ENCODE measurements around the gene TMEM203.
A peak's percentile ranks its signal among the peaks of the same experiment; 100 is the strongest.
"Not testable (repeated sequence)": the region's sequence is repeated elsewhere in the genome, so short reads cannot be mapped to it uniquely, and the experiment has no call there.

Gene TMEM203

DNA sequence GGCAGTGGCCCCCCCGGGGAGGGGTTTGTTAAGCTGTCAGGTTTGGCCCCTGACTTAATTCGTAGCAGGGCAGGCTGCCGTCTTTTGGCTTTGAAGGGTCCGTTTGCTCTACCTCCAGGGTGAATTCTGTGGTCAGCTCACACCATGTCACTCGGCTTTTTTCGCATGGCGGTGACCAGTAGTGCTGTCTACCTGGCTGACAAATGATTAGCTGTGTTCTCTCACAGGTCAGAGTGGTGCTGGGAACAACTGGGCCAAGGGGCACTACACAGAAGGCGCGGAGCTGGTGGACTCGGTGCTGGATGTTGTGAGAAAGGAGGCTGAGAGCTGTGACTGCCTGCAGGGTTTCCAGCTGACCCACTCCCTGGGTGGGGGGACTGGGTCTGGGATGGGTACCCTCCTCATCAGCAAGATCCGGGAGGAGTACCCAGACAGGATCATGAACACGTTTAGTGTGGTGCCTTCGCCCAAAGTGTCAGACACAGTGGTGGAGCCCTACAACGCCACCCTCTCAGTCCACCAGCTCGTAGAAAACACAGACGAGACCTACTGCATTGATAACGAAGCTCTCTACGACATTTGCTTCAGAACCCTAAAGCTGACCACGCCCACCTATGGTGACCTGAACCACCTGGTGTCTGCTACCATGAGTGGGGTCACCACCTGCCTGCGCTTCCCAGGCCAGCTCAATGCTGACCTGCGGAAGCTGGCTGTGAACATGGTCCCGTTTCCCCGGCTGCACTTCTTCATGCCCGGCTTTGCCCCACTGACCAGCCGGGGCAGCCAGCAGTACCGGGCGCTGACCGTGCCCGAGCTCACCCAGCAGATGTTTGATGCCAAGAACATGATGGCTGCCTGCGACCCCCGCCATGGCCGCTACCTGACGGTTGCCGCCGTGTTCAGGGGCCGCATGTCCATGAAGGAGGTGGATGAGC, 37.1 kb upstream of the TMEM203 start:
- DNase-seq (ENCODE audit: low spot score), result no peak

DNA sequence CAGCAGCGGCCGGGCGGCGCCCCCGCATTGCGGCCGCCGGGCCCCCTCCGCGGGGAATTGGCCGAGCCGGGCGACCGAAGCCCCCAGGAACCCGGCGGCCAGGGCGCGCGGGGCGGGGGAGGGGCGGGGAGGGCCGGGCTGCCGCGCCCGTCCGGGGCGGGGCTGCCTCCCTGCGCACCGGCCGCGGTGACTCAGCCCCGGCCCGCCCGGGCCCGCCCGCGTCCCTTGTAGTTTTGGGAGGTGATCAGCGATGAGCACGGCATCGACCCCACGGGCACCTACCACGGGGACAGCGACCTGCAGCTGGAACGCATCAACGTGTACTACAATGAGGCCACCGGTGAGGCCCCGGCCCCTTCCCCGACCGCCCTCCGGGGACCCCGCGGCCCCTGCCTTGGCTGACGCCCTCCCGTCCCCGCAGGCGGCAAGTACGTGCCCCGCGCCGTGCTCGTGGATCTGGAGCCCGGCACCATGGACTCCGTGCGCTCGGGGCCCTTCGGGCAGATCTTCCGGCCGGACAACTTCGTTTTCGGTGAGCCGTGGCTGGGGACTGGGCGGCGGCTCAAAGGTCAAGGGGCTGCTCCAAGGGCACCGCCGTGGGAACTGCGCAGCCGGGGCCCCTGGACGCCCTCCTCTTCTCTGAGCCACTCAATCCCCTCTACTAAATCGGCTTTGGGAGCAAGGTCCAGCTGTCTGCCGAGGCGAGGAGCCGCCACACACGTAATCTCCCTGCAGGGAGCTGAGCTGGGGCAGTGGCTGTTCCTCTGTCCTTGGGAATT, 36.2 kb upstream of the TMEM203 start:
- DNase-seq (ENCODE audit: low spot score), result no peak

DNA sequence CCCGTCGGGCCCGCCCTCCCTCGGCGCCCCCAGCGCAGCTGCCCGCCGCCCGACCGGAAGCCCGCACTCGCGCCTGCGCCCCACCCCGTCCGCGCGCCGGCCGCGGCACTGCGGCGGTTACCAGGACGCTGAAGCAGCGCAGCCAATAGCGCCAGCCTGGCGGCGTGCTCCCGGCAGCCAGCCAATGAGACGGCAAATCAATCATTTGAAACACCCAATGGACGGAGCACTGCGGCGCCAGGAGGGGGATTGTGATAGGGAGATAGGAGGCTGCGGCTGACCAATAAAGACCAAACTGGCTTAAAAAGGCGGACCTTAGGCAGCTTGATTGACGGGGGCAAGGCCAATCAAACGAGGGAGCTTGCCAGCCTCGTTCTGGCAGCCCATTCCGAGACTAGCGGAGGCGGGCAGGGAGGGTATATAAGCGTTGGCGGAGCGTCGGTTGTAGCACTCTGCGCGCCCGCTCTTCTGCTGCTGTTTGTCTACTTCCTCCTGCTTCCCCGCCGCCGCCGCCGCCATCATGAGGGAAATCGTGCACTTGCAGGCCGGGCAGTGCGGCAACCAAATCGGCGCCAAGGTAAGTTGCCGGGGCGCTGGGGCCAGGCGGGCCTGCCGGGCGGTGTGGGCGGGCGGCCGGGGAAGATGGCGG, 35.5 kb upstream of the TMEM203 start, which contains the start of gene TUBB4B:
TUBB4B (plus strand) TSS at position 447 of the 649 bp plus-strand sequence; CDS start at position 521, 74 bp downstream.
- peak; percentile 100 for DNase-seq (ENCODE audit: low spot score)

DNA sequence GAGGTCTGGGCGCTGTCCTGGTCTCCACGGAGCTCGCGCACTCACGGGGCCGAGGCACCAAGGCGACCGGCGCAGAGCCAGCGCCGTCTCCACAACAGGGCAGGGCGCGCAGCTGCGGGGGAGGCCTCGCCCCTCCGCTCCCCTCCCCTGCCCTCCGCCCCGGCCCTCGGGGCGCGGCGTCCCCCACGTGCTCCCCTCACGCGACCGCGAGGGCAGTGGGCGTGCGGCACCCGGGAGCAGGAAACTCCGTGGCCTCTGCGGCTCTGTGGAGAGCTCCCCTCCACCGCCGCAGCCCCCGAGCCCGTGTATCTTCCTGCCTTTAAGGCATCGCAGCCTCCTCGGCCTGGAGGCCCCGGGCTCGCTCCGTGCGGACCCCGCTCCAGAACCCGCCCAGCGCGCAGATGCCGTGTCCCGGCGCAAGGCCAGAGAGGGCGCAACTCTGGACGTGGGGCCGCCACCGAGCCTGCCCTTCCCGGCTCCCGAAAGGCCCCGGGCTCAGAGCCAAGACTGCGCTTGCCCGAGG, 34.9 kb upstream of the TMEM203 start:
- DNase-seq (ENCODE audit: low spot score), result peak; percentile 81

DNA sequence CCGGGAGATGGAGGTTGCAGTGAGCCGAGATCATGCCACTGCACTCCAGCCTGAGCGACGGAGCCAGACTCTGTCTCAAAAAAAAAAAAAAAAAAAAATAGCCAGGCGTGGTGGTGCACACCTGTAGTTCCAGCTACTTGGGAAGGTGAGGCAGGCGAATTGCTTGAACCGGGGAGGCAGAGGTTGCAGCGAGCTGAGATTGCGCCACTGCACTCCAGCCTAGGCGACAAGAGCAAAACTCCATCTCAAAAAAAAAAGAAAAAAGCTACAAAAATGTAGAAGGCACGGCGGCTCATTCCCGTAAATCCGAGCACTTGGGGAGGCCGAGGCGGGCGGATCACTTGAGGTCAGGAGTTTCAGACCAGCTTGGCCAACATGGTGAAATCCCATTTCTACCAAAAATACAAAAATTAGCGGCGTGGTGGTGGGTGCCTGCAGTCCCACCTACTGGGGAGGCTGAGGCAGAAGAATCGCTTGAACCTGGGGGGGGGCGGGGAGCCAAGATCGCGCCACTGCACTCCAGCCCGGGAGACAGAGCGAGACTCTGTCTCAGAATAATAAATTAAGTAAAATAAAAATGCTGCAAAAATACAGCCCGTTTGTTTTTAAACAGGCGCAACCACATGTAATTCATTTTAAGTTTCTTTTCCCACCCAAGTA, 34.2 kb upstream of the TMEM203 start:
- not testable (repeated sequence) for DNase-seq (ENCODE audit: low spot score)

DNA sequence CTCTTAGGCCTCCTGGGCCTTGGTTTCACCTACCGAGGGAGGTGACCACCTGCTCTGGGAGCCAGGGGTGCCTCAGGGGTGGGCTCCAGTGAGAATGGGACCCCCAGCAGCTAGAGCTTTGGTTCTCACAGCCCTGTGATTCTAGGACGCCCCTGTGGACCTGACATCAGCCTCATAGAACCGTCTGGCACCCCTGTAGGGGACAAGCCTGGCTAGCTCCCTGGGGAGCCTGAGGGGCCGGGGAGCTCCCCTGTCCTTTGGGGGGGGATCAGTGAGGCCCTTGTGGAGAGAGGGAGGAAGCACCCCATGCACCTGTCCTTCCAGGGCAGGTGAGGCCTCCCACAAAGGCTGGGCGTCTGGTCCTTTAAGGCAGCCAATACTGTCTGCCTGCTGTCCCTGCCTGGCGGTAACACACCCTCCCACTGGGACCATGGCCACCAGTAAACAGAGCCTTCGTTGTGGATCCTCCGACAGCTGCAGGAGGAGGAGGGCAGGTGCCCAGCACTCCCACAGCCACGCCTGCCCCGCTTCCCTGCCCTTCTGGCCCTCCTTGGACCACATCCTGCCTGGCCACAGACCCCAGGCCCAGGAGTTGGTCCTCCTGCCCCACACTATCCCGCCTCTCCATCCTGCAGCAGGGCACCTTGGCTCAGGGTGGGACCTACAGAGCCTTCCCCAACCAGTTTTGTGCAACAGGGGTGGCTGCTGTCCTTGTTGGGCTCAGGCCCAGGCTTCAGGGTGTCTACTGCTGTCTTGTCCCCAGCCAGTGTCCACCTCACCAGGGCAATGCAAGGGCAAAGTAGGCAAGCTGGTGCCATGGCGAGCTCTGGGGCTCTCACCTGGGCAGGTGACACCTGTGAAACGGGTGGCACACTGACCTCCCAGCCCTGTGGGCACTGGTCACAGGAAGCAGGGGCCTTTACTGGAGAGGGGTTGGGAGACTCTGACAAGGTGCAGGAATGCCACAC, 32.6 kb upstream of the TMEM203 start:
- DNase-seq (ENCODE audit: low spot score), result peak; percentile 57

DNA sequence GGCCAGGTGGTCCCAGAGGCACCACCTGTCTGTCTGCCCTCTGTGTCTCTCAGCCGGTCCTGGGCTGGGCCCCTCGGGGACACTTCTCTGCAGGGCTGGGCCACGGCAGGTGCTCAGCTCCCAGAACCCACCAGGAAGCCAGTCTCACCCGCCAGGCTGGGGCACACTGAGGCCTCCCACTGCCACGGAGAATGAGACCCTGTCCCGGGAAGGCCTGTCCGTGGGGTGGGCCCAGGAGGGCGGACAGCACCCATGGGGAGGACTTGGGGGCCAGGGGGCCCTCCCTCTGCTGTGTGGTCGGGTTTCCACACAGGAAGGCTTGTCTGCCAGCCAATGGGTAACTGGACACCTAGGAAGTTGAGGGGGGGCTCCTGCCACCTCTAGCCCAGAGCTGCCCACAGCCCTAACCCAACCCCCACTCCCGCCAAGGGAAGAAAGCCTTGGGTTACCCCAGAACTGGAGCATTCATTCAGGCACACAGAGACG, 31.5 kb upstream of the TMEM203 start:
- no peak for DNase-seq (ENCODE audit: low spot score)

DNA sequence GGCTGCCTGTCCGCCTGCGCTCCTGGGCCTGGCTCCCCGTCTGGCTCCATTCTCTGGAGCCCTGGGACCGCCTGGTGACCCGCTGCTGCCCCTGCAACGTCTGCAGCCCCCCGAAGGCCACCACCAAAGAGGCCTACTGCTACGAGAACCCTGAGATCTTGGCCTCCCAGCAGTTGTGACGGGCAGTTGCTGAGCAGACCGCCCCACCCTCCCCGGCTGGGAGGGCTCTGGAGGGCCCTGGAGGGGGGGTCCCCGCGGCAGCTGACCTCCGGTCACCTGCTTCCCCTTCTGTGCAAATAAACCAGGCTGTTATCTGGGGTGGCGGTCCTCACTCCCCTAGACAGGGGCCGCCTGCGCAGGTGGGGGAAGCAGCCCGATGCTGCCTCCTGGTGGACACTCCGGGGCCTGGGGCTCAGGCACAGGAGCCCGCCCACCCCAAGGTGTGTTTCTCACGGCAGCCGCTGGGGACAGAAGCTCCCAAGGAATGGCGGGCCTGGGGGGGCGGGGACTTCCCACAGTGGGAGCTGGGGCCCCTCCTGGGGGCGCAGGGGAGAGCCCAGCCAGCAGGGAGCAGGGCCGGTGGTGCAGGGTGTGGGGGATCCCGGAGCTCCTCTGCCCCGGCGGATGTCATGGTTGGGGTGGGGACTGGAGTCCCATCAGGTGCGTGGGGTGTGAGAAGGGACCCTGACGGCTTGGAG, 30.9 kb upstream of the TMEM203 start:
- peak; percentile 90 for DNase-seq (ENCODE audit: low spot score)

DNA sequence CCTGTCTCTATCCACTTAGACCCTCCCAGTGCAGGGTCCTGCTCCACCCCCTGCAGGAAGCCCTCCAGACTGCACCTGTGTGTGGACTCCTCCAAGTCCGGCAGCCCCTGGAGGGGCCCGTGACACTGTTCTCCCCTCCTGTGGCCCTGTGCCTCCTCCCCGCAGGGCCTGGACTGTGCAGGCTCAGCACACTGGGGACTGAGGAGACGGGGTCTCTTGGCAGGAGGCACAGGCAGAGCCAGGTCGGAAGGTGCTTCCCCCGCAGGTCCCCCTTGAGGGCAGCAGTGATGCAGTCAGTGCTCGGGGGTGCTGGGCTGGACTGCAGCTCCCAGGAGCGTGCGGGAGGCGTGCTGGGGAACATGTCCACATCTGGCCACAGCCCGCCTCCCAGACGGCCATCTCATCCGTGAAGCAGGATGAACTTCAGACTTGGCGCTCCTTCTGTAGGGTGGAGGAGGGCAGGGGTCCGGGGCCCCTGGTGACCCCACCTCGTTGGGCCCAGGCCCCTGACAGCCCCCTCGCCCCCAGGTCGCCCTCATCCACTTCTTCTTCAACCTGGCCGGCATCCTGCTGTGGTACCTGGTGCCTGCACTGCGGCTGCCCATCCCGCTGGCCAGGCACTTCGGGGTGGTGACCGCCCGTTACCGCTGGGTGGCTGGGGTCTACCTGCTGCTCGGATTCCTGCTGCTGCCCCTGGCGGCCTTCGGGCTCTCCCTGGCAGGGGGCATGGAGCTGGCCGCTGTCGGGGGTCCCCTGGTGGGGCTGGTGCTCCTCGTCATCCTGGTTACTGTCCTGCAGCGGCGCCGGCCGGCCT, 30.2 kb upstream of the TMEM203 start:
- DNase-seq (ENCODE audit: low spot score), result peak; percentile 68

DNA sequence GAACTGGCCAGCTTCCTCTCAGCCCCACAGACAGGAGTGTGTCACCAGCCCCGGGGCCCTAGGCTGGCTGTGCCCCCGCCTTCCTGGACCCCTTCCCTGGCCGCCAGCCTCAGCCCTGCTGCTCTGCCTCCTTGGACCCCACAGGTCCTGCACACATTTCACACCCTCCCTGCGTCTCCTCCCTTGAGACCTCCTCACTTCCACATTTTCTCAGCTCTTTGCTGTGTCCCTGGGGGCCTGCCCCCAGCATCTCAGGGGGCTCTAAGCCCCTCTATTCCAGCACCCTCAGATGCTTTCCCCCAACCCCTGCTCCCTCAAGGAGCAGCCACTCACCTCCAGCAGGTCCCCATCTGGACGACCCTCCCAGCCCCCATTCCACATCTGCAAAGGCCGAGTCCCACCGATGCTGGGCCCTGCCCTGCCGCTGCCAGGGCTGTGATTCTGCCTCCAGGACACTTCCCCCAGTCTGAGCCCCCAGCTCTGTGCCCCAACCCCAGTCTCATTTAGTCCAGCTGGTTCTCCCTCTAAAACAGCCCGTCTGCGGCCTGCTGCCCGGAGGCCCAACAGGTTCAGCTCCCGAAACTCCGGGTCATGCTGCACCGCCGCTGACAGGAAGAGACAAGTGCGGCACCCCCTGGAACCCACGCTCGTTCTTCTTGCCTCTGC, 29.4 kb upstream of the TMEM203 start:
- DNase-seq (ENCODE audit: low spot score), result peak; percentile 61

DNA sequence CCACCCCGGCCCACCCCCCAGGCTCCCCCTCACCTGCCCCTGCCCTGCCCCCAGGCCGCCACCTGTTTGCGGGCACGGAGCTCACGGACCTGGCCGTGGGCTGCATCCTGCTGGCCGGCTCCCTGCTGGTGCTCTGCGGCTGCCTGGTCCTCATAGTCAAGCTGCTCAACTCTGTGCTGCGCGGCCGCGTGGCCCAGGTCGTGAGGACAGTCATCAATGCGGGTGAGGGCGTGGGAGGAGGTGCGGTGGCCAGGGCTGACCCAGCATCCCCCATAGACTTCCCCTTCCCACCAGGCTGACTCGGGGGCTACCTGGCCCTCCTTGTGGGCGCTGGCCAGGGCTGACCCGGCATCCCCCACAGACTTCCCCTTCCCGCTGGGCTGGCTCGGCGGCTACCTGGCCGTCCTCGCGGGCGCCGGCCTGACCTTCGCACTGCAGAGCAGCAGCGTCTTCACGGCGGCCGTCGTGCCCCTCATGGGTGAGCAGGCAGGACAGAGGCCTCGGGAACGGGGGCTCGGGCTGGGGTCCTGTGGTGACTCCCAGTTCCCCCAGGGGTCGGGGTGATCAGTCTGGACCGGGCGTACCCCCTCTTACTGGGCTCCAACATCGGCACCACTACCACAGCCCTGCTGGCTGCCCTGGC, 28.7 kb upstream of the TMEM203 start:
- no peak for DNase-seq (ENCODE audit: low spot score)

DNA sequence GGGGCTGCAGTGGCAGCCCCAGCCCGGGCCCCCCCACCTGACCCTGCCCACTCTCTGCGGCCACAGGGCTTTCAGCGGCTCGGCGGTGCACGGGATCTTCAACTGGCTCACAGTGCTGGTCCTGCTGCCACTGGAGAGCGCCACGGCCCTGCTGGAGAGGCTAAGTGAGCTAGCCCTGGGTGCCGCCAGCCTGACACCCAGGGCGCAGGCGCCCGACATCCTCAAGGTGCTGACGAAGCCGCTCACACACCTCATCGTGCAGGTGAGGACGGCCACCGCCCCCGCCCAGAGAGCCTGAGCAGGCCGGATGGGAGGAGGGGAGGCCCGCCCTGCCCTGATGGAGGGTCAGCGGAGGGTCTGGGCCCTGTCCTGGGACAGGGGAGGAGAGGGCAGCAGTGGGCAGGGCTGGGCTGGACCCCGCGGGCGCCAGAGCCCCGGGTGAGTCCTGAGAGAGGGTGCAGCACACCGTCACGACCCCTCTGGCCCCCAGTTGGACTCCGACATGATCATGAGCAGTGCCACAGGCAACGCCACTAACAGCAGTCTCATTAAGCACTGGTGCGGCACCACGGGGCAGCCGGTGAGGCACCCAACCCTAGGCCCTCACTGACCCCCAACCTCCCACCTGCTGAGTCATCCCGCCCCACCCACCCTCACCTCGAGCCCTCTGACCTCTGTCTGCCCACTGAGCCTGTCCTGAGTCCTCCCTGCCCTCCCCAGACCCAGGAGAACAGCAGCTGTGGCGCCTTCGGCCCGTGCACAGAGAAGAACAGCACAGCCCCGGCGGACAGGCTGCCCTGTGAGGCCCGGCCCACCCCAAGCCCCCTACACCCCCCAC, 27.9 kb upstream of the TMEM203 start:
- DNase-seq (ENCODE audit: low spot score), result no peak

DNA sequence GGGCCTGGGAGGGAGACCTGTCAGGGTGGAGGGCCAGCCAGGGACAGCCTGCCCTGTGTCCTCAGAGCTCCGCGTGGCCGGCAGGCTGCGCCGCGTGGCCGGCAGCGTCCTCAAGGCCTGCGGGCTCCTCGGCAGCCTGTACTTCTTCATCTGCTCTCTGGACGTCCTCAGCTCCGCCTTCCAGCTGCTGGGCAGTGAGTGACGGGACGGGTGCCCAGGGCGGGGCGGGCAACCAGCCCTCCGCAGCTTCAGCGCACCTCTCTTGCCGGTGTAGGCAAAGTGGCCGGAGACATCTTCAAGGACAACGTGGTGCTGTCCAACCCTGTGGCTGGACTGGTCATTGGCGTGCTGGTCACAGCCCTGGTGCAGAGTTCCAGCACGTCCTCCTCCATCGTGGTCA, 27.1 kb upstream of the TMEM203 start:
- DNase-seq (ENCODE audit: low spot score), result no peak

DNA sequence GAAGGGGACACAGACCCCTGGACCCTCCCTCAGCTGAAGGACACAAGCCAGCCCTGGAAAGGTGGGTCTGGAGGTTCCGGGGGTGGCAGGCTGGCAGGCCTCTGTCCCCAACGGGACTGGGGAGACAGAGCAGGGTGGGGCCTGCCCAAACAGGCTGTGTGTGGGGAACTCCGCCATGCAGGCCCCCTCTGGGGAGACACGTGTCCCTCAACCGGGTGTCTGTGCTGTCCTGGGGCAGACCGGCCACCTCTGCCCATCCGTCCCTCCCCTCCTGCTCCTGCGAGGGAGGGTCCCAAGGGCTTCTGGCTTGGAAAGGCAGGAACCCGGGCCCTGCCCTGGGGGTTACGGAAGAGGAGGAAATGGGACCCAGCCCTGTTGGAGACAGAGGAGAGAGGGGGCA, 26.7 kb upstream of the TMEM203 start:
- DNase-seq (ENCODE audit: low spot score), result no peak

DNA sequence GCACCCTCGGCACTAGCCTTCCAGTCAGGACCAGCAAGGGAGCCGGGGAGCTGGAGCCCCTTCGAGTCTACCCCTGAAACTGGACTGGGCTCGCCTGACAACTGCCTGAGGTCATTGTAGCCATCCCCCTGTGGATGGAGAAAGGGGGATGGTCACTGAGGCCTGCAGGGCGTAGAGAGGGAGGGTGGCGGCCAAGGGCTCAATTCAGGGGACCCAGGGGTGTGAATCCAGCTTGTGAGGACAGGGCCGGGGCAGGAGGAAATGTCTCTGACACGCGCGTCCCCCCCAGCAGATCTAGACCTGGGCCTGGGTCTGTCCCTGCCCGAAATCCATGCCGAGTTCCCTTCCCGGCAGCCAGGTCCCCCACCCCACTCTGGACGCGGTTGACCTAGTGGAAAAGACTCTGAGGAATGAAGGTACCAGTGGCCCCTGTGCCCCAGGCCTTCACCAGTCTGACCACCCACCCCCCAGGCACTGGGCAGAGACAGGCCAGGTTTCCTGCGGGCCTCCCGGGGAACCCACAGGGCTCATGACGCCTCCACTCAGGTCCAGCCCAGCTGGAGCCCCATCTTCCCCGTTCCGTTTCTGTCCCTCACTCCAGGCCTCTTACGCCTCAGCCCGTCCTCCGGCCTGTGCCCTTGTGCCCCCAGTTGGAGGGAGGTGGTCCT, 26.1 kb upstream of the TMEM203 start:
- DNase-seq (ENCODE audit: low spot score), result no peak

DNA sequence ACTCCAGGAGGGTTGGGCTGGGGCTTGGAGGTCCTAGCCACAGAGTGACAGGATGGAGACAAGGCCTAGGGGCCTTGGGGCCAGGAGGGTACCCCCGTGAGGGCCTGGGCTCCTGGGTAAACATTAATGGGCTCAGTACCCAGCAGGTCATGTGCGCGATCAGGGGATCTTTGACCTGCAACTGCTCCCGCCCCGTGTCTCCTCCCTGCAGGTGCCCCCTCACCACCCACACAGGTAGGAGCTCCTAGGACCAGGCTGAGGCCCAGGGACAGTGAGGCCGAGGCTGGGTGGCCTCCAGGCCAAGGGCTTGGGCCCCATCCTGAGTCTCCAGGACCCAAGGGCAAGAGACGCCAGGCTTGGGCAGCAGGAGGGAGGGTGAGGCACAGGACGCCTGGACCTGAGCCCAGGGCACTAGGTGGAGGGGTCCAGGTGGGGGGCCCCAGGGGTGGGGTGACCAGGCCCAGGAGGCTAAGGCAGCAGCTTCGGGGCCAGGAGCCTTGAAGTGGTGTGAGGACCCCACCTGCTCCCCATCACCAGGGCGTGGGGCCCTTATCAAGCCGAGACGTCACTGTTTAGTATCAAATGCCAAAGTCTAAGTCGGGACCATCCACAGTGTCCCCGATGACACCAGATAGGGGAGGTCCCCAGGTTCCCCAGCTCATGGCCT, 25.4 kb upstream of the TMEM203 start, which contains the start of gene SLC34A3:
SLC34A3 (plus strand) TSS at position 197 of the 667 bp plus-strand sequence. CDS start 802 bp downstream, outside the sequence.
- no peak for DNase-seq (ENCODE audit: low spot score)

All from NAMALWA (cell line).